K562 (cell line): ENCODE data around the gene PCBP4. TPM values are rescaled to one million over a fixed set of nuclear protein-coding genes. Genes with fewer than 3 reads are reported as not detected.
A peak's percentile ranks its signal among the peaks of the same experiment; 100 is the strongest.

ENCODE experiments used
- BACH1 ChIP-seq: fragments of 200-800 bp; sonication (Bioruptor generic); IDR thresholded peaks from 2 replicates; pipeline ENCODE4 v1.6.1; 2016; ENCODE audit warnings: missing genetic modification characterization, missing compliant biosample characterization
- ELF1 ChIP-seq: fragments of 200-800 bp; sonication (Bioruptor generic); IDR thresholded peaks from 2 replicates; pipeline ENCODE4 v1.6.1; 2016; ENCODE audit warnings: missing genetic modification characterization, missing compliant biosample characterization
- FUS ChIP-seq: fragments of 200-400 bp; formaldehyde crosslinking; optimal IDR thresholded peaks from 2 replicates; pipeline ENCODE3; 2017; ENCODE audit warnings: low read depth, low read length
- HIVEP1 ChIP-seq: fragments of 250-450 bp; sonication (Bioruptor Pico); IDR thresholded peaks from 2 replicates; pipeline ENCODE4 v1.4.0; 2020; ENCODE audit warnings: mild to moderate bottlenecking
- HOXB6 ChIP-seq: fragments of 250-450 bp; sonication (Bioruptor Pico); IDR thresholded peaks from 2 replicates; pipeline ENCODE4 v1.5.1; 2022; ENCODE audit warnings: mild to moderate bottlenecking, borderline replicate concordance
- KDM5B ChIP-seq: fragments of 200-600 bp; sonication (generic); IDR thresholded peaks from 2 replicates; pipeline ENCODE4 v1.6.1; 2012; ENCODE audit warnings: low read depth, mild to moderate bottlenecking, moderate library complexity, low read length, control low read depth, inconsistent platforms; ENCODE audit not compliant: insufficient replicate concordance
- MECOM ChIP-seq: fragments of 250-450 bp; sonication (Bioruptor Pico); IDR thresholded peaks from 2 replicates; pipeline ENCODE4 v1.8.0; 2022; ENCODE audit warnings: inconsistent platforms
- MED1 ChIP-seq: sonication (generic); formaldehyde crosslinking; IDR thresholded peaks from 2 replicates; pipeline ENCODE4 v1.8.1; 2023; ENCODE audit warnings: missing genetic modification reagents, borderline replicate concordance
- MXI1 ChIP-seq: IDR thresholded peaks from 2 replicates; pipeline ENCODE4 v1.6.1; 2011; ENCODE audit warnings: low read depth, mild to moderate bottlenecking, improper control_type of control experiment, low read length
- NELFE ChIP-seq: IDR thresholded peaks from 2 replicates; pipeline ENCODE4 v1.6.1; 2011; ENCODE audit warnings: mild to moderate bottlenecking; ENCODE audit not compliant: insufficient read depth, insufficient read length
- NFATC3 ChIP-seq: fragments of 450-650 bp; IDR thresholded peaks from 2 replicates; pipeline ENCODE4 v1.6.1; 2017; ENCODE audit warnings: mild to moderate bottlenecking
- POLR2AphosphoS5 ChIP-seq: IDR thresholded peaks from 2 replicates; pipeline ENCODE4 v1.6.1; 2011; ENCODE audit warnings: mild to moderate bottlenecking, low read depth, low read length, moderate library complexity; ENCODE audit not compliant: control insufficient read depth, insufficient read depth
- RCOR1 ChIP-seq, 2 experiments: IDR thresholded peaks; 2 replicates each; pipeline ENCODE4 v1.6.1; 2012; ENCODE audit warnings: low read depth in 2 of 2, low read length in 2 of 2, borderline replicate concordance in 1 of 2, improper control_type of control experiment in 1 of 2
- SIN3A ChIP-seq, 2 experiments: fragments of 150-350 bp in 1 of 2; IDR thresholded peaks; 2 replicates each; pipeline ENCODE4 v1.6.1; 2011 to 2016; ENCODE audit warnings: borderline replicate concordance in 2 of 2, low read depth in 2 of 2, low read length in 2 of 2, mild to moderate bottlenecking in 2 of 2, moderate library complexity in 2 of 2; ENCODE audit not compliant: control insufficient read depth in 1 of 2
- SIRT6 ChIP-seq: IDR thresholded peaks from one replicate; pipeline ENCODE4 v1.6.1; 2012; ENCODE audit warnings: low read depth, mild to moderate bottlenecking, control low read depth, inconsistent platforms, low read length, moderate library complexity
- SIX5 ChIP-seq, 2 experiments: IDR thresholded peaks; 2 replicates each; pipeline ENCODE4 v1.6.1; 2011; ENCODE audit warnings: low read length in 2 of 2, borderline replicate concordance in 1 of 2, low read depth in 1 of 2, mild to moderate bottlenecking in 1 of 2, moderate library complexity in 1 of 2; ENCODE audit not compliant: insufficient read depth in 1 of 2
- TBL1XR1 ChIP-seq, 2 experiments: IDR thresholded peaks; 2 replicates each; pipeline ENCODE4 v1.6.1; 2012; ENCODE audit warnings: improper control_type of control experiment in 2 of 2, low read length in 2 of 2, mild to moderate bottlenecking in 1 of 2
- ZNF165 ChIP-seq: fragments of 250-450 bp; sonication (Bioruptor Pico); IDR thresholded peaks from 2 replicates; pipeline ENCODE4 v1.4.0; 2020; ENCODE audit warnings: borderline replicate concordance
- ZNF175 ChIP-seq: fragments of 200-800 bp; sonication (Bioruptor generic); IDR thresholded peaks from 2 replicates; pipeline ENCODE4 v1.6.1; 2016; ENCODE audit warnings: low read depth, mild to moderate bottlenecking, missing genetic modification characterization, missing compliant biosample characterization
- ZNF324 ChIP-seq: fragments of 250-450 bp; sonication (Bioruptor Pico); IDR thresholded peaks from 2 replicates; pipeline ENCODE4 v1.4.0; 2020; ENCODE audit warnings: mild to moderate bottlenecking
- ZNF436 ChIP-seq: fragments of 250-450, 450-650 bp; sonication (Bioruptor Pico); formaldehyde crosslinking; IDR thresholded peaks from 2 replicates; pipeline ENCODE4 v1.7.0; 2020; ENCODE audit warnings: mild to moderate bottlenecking
- ZZZ3 ChIP-seq: fragments of 450-650 bp; IDR thresholded peaks from 2 replicates; pipeline ENCODE4 v1.6.1; 2016; ENCODE audit warnings: antibody characterized with exemption, mild to moderate bottlenecking, moderate library complexity
- polyA plus RNA-seq, 8 experiments: library from polyadenylated mRNA; depleted of rRNA in 4 of 8; stranded (reverse) in 5 of 8; unstranded in 3 of 8; fragments of >200 nt; fragmentation: Nextera tagmentation in 2 of 8; fragmentation: Illumina TruSeq in 1 of 8; extraction: Ambion mirVana in 2 of 8; extraction: Trizol in 1 of 8; gene quantifications; 2 replicates each; pipeline versions ENCODE4 v1.2.1 to v1.2.3, GENCODE V29; 2011 to 2014; ENCODE audit warnings: inconsistent platforms in 1 of 8, missing spikeins in 1 of 8
- total RNA-seq, 7 experiments: library from RNA; depleted of rRNA in 6 of 7; stranded (reverse); fragments of >200 nt in 6 of 7; fragmentation: Illumina TruSeq in 2 of 7; extraction: Trizol in 2 of 7; gene quantifications; 2 replicates each; pipeline versions ENCODE4 v1.2.1 to v1.2.3, GENCODE V29; 2011 to 2021; ENCODE audit warnings: low replicate concordance in 1 of 7
- TF ChIP-seq, protein P1 (sequence below), 2 experiments: fragments of 450-650 bp in 1 of 2; IDR thresholded peaks; 2 replicates each; pipeline ENCODE4 v1.6.1; 2011 to 2017; ENCODE audit warnings: low read depth in 2 of 2, antibody characterized with exemption in 1 of 2, borderline replicate concordance in 1 of 2, low read length in 1 of 2, mild to moderate bottlenecking in 1 of 2, mixed read lengths in 1 of 2; ENCODE audit not compliant: control insufficient read depth in 1 of 2
- TF ChIP-seq, protein P2 (sequence below): IDR thresholded peaks from 3 replicates; pipeline ENCODE4 v1.6.1; 2011; ENCODE audit warnings: borderline replicate concordance, mild to moderate bottlenecking; ENCODE audit not compliant: insufficient read length, insufficient read depth

Gene PCBP4
- total and polyA plus RNA-seq, 9 of the 15 experiments (the other 6 are each of a cell fraction or from before 2014, with no cell fraction given), result 0.06 to 5.8 (median 2.6) TPM

DNA sequence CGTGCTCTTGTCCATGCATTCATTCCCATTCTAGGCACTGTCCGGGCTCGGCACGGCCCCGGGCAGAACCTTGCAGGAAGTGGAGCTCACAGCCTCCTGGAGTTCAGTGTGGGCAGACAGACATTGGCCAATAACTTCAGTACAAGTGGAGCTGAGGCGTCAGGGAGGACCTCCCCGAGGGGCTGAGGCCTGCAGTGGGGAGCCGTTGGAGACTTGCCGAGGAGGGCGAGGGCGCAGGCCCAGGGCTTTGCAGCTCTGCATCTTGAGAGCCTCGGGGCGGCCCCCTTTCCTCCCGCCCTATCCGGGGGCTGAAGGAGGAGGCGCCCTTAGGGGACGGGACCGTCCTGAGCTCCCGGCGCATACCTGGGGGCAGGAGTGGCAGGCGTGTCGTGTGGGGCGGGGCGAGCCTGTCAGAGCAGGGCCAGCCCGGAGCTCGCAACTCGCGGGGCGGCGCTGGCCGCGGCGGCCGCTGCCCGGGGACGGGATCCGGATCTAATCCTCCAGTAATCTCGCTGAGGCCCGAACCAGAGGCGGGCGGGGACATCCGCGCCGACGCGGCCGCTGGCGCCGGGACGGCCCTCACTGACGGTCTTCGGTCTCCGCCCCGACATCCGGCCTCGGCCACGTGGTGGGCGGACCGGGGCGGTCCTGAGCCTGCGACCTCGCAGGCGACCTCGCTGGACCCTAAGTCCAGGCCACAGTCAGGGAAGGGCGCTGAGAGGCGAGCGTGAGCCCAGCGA, 15.8 kb upstream of the PCBP4 start, which contains the start of gene ACY1 (continued):
- TF ChIP-seq, protein P1, sequence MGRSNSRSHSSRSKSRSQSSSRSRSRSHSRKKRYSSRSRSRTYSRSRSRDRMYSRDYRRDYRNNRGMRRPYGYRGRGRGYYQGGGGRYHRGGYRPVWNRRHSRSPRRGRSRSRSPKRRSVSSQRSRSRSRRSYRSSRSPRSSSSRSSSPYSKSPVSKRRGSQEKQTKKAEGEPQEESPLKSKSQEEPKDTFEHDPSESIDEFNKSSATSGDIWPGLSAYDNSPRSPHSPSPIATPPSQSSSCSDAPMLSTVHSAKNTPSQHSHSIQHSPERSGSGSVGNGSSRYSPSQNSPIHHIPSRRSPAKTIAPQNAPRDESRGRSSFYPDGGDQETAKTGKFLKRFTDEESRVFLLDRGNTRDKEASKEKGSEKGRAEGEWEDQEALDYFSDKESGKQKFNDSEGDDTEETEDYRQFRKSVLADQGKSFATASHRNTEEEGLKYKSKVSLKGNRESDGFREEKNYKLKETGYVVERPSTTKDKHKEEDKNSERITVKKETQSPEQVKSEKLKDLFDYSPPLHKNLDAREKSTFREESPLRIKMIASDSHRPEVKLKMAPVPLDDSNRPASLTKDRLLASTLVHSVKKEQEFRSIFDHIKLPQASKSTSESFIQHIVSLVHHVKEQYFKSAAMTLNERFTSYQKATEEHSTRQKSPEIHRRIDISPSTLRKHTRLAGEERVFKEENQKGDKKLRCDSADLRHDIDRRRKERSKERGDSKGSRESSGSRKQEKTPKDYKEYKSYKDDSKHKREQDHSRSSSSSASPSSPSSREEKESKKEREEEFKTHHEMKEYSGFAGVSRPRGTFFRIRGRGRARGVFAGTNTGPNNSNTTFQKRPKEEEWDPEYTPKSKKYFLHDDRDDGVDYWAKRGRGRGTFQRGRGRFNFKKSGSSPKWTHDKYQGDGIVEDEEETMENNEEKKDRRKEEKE (IDR thresholded peaks at IDR 0.05; ENCODE audit: borderline replicate concordance in 1 of 2, control insufficient read depth in 1 of 2, low read depth in 2 of 2, low read length in 1 of 2), result no peak
- TF ChIP-seq ZZZ3 (no peak), SIX5 (IDR thresholded peaks at IDR 0.05; ENCODE audit: borderline replicate concordance in 1 of 2, insufficient read depth in 1 of 2, low read depth in 1 of 2, low read length in 2 of 2) (no peak), KDM5B (peak; percentile 86), HOXB6 (CRISPR knock-in tag) (no peak), MED1 (CRISPR knock-in tag) (no peak), ZNF324 (CRISPR knock-in tag) (no peak), FUS (no peak), SIN3A (IDR thresholded peaks at IDR 0.05; ENCODE audit: borderline replicate concordance in 2 of 2, control insufficient read depth in 1 of 2, low read depth in 2 of 2, low read length in 2 of 2) (peak; percentile 33 to 88; a peak in 2 of 4 replicates), NELFE (no peak), POLR2AphosphoS5 (peak; percentile 77; the same call in 1 of the 2 replicates), HIVEP1 (no peak), SIRT6 (no peak), ZNF165 (CRISPR knock-in tag) (no peak), RCOR1 (IDR thresholded peaks at IDR 0.05; ENCODE audit: borderline replicate concordance in 1 of 2, low read depth in 2 of 2, low read length in 2 of 2) (peak in 1 of 2 experiments; percentile 64; a peak in 2 of 4 replicates), ELF1 (tag) (no peak), MECOM (CRISPR knock-in tag) (no peak), TBL1XR1 (IDR thresholded peaks at IDR 0.05; ENCODE audit: low read length in 2 of 2) (no peak; a peak in 1 of 4 replicates), NFATC3 (no peak), ZNF175 (CRISPR knock-in tag) (no peak), ZNF436 (no peak), MXI1 (no peak; the same call in none of the 2 replicates), BACH1 (tag) (no peak)
- TF ChIP-seq, protein P2, sequence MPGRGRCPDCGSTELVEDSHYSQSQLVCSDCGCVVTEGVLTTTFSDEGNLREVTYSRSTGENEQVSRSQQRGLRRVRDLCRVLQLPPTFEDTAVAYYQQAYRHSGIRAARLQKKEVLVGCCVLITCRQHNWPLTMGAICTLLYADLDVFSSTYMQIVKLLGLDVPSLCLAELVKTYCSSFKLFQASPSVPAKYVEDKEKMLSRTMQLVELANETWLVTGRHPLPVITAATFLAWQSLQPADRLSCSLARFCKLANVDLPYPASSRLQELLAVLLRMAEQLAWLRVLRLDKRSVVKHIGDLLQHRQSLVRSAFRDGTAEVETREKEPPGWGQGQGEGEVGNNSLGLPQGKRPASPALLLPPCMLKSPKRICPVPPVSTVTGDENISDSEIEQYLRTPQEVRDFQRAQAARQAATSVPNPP, result no peak
